ENCODE results near the gene BCAS3.

The BCAS3 gene

GRCh38 chr17:61306003-61306402, 628.4 kb downstream of the BCAS3 start:
- DNase-seq: no peak

DNA sequence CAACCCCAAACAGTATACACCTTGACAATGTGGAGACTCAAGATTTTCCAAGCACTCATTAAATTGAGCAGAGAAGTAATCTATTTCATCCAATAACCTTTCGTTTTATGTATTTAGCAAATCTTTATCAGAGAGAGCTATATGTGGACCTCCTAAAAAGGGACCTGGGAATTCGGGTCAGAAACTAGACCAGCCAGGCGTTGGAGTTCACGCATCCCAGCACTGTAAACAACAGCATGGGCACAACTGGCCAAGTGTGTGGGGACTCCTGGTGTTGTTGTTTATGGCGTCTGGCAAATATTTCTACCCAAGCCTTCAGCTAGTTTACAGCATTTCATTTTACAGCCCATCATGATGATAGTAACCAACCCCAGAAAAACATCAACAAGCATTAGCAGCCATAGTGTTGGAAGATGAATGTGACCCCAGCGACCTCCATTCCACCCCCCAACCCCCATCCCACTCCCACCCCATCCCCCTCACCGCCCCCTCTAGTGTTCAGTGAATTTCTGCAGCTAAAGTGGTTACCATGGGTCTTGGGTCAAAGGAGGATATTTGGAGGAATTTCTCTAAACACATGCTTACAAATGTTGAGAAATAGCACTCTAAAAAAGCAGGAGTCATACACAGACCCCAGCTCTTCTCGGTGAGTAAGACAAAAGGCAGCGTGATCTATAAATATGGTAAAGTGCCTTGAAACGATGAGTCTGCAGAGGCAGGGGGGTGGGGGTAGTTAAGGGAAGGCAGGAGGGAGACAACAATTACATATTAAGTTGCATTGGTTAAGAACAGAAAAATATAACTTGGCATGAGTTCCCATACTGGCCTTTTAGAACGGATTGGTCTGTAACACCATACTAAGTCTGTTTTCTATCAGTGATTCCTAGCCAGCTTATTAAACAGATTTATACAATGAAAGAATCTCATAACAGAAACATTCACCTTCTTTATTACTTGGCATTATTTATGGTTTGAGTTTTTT, 630.5 kb downstream of the BCAS3 start:
- DNase-seq: no peak

GRCh38 chr17:61309362-61310256, 632.0 kb downstream of the BCAS3 start:
- no peak for DNase-seq

GRCh38 chr17:61310590-61310989, 632.9 kb downstream of the BCAS3 start:
- no peak for DNase-seq

- DNase-seq: no peak
Observed at GRCh38 chr17:61312406-61313295, 635.0 kb downstream of the BCAS3 start.

- no peak for DNase-seq
Observed at GRCh38 chr17:61313461-61314326, 636.0 kb downstream of the BCAS3 start.

GRCh38 chr17:61314368-61315078, 636.9 kb downstream of the BCAS3 start:
- DNase-seq: no peak

GRCh38 chr17:61316633-61317032, 639.0 kb downstream of the BCAS3 start:
- no peak for DNase-seq

DNA sequence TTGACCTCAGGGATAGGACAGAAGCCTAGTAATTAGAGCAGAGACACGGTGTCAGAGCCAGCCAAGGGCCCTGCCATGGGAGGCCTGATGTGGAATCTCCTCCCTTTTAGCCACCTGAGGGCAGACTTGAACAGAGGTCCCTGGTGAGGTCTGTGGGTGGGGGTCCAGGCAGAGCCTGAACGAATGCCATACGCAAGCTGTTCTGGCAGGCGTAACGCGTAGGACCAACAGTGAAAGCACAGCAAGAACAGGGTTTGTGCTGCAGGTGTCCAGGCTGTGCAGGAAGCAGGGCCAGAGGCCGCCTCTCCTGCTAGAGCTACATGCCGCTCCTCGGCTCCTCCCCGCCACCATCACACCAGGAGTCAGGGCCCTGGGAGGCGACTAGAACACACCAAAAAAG, 640.1 kb downstream of the BCAS3 start:
- DNase-seq: no peak

DNA sequence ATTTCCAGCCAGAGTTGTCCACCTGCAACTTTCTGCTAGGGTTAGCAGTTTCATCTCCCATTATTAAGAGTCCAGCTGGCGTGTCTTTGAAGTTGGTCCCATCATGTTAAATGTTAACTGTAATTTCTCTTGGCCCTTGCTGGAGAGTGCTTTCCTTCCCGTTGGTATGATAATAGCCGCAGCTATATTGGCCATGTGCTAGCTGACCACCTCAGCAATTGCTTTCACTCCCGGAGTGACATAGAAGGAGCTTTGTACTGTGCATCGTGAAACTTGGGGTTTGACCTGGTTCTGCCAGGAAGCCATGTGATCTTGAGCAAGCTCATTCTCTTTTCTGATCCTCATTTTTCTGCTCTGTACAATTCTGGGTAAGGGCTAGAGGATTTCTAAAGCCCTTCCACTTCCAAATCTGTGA, 641.0 kb downstream of the BCAS3 start:
- DNase-seq: no peak

DNA sequence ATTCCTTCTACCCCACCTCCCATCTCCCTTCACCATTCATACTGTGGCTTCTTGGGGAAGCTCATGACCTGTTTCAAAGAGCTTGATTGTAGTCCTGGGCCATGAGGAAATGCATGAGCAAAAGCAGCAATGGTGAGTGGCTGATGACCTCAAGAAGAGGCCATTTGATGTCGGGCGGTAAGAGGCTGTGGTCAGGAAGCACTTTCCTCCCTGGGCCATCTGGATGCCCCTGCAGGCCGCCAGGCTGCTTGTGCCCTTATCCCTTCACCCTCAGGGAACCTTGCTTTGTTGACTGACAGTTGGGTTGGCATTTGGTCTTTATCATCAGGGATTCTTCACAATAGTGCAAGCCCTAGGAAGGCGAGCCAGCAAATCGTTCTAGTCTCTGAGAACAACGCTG, 643.7 kb downstream of the BCAS3 start:
- no peak for DNase-seq

DNA sequence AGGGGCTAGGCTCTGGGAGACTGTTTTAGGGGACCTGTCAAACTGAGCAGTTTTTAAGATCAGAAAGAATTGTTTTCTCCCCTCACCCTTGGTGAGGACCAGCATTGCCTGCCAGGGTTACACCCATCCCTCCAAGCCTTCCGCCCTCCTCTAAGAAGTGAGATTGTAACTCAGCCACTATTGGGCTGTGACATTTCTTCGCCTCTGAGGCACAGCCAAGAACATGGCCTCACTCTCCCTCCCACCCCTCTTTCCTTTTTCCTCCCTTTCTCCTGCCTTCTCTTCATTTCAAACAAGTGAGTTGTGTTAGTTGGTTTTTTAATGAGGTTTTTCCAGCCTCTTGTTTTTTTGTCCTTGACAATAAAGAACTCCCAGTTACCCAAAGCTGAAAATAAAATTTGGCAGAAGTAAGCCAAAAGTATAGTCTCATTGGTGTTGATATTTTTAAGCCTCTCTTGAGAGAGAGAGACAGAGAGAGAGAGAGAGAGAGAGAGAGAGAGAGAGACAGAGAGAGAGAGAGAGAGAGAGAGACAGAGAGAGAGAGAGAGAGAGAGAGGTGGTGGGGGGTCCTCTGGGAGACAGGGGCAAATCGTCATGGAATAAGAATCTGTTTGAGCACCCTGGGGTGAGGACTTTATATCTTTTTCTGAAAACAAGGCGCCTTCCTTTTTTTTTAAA, 644.8 kb downstream of the BCAS3 start:
- DNase-seq: no peak

GRCh38 chr17:61323003-61323908, 645.6 kb downstream of the BCAS3 start:
- no peak for DNase-seq

GRCh38 chr17:61323909-61324868, 646.5 kb downstream of the BCAS3 start:
- no peak for DNase-seq

DNA sequence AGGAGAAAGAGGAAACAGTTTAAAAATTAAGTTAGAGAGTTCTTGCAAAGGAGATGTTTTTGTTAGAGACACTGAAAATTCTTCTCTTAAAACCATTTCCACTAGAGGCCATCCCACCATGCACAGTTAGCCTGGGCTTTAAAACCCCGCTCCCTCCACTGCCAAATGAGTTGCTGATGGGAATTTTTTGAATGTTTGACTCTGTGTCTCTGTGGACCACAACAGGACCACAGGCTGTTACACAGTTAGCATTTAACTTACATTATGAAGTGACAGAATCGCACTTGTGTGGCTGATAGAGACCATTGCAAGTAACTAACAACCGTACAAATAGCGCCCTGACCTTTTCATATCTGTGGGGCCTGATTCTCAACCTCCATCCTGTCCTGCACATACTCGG, 647.3 kb downstream of the BCAS3 start:
- DNase-seq: no peak

- peak in 1 of 2 experiments; percentile 24 for DNase-seq
Observed at GRCh38 chr17:61325382-61326073, 647.9 kb downstream of the BCAS3 start.

- DNase-seq: no peak
Observed at GRCh38 chr17:61326330-61326729, 648.7 kb downstream of the BCAS3 start.
